ENCODE measurements around the gene ZBTB39.

DNA sequence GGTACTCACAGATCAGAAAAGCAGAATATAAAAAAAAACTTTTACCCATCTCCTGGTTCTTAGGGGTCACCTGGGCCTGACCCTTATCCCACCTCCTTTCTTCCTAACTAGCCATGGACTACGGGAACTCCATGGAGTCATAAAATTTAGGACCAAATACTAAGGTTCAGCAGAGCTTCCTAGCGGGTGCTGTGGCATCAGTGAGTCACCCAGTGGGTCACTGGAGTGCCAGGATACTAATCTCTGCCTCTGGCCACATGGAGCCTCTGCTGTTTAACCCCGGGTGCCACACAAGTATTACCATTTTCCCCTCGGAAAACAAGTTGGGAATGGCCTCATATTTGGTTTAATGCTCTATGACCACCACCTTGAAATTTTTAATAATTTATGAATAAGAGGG is 6.9 kb downstream of the ZBTB39 start:
- no peak for TF ChIP-seq CEBPB (IDR thresholded peaks at IDR 0.05)
- TF ChIP-seq EP300 (IDR thresholded peaks at IDR 0.05; ENCODE audit: borderline replicate concordance) = no peak
- no peak for TF ChIP-seq CREB1 (IDR thresholded peaks at IDR 0.05; ENCODE audit: low read depth)
- no peak for TF ChIP-seq RAD21 (IDR thresholded peaks at IDR 0.05; ENCODE audit: low read depth)
